ENCODE measurements around the gene EPB41L2. TPM values are rescaled to one million over a fixed set of nuclear protein-coding genes. Genes with fewer than 3 reads are reported as not detected.

The EPB41L2 gene
- total RNA-seq, 6 donors from 2014 or later = 68.7 to 201 (median 98.2) TPM

DNA sequence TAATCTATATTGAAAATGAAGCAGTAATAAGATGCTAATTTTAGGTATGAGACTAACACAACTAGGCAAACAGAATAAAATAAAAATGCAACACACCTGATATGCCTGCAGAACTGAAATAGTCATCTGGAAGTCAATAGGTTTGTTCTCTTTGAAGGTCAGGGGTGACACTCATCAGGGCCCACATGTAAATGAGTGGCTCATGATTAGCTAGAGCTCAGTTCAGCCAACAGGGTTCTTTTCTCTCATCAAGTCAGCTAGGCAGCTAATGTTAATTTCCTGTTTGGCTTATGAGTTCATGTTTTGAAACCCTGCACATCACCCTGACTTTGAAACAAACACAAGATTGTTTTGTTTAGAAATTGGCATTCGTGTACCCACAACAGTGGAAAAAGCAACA, 212.0 kb downstream of the EPB41L2 start:
- TF ChIP-seq EP300 (IDR thresholded peaks at IDR 0.05) (no peak), POLR2AphosphoS5 (IDR thresholded peaks at IDR 0.05) (no peak), POLR2A (IDR thresholded peaks at IDR 0.05) (no peak)
- TF ChIP-seq, protein P1, sequence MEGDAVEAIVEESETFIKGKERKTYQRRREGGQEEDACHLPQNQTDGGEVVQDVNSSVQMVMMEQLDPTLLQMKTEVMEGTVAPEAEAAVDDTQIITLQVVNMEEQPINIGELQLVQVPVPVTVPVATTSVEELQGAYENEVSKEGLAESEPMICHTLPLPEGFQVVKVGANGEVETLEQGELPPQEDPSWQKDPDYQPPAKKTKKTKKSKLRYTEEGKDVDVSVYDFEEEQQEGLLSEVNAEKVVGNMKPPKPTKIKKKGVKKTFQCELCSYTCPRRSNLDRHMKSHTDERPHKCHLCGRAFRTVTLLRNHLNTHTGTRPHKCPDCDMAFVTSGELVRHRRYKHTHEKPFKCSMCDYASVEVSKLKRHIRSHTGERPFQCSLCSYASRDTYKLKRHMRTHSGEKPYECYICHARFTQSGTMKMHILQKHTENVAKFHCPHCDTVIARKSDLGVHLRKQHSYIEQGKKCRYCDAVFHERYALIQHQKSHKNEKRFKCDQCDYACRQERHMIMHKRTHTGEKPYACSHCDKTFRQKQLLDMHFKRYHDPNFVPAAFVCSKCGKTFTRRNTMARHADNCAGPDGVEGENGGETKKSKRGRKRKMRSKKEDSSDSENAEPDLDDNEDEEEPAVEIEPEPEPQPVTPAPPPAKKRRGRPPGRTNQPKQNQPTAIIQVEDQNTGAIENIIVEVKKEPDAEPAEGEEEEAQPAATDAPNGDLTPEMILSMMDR (IDR thresholded peaks at IDR 0.05) = no peak
- Histone ChIP-seq H3K4me3 (no peak overlapping the region), H3K27me3 (no peaks in the 10 kb centered on the region), H3K9me3 (no peaks in the 10 kb centered on the region), H3K36me3 (peaks cover 0 to 2% (median 0%) of the 10 kb centered on the region in 4 donors), H3K4me1 (peaks cover 0 to 5% (median 2%) of the 10 kb centered on the region in 4 donors), H3K27ac (no peak overlapping the region)
- no peak for ATAC-seq (ENCODE audit: low FRiP score in 2 of 2)
- WGBS, 2 donors = 46 to 60% methylated on average over 1 of the region's 1 CpG
- no peak for DNase-seq

DNA sequence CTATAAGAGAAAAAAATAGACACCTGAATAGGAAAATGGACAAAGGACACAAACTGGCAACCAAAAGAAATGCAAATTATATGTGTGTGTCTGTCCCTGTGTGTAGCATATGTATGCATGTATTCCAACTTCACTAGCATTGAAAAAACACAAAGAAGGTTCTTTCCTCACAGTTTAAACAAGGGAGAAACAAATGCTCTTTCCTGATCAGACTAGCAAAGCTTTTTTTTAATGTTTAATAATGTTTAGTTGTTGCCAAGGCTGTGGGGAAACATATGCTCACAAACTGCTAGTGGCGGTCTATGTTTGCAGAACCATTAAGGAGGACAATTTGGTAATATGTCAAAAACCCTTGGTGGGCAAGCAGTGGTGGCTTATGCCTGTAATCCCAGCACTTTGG, 213.5 kb downstream of the EPB41L2 start:
- WGBS, 2 donors = 79 to 90% methylated on average over 1 of the region's 1 CpG
- DNase-seq (no peak), ATAC-seq (ENCODE audit: low FRiP score in 2 of 2) (no peak)

DNA sequence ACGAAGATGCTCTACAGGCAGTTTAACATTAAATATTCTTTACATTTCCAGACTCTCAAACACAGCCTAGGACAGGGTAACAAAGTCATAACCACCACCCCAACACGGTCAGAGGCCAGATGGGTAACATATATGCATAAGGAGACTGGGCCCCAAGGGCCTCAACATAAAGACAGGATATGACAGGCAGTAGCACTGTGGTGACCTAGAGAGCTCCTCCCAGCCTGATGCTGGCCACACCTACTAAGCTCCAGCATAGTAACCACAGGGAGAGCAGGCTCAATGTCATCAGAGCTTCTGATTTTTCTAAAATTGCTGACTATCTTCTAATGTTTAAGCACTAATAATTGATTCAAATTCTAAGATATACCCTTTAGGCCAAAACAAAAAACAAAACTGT, 214.1 kb downstream of the EPB41L2 start:
- Histone ChIP-seq H3K36me3 (peaks cover 0 to 2% (median 0%) of the 10 kb centered on the region in 4 donors), H3K4me1 (peaks cover 0 to 5% (median 2%) of the 10 kb centered on the region in 4 donors), H3K27ac (no peak overlapping the region), H3K27me3 (no peaks in the 10 kb centered on the region), H3K9me3 (no peaks in the 10 kb centered on the region), H3K4me3 (no peak overlapping the region)
- ATAC-seq (ENCODE audit: low FRiP score in 2 of 2) (no peak), DNase-seq (no peak)
- 87 to 97% methylated on average over 2 of the region's 2 CpGs for WGBS, 2 donors
- TF ChIP-seq, protein P1 (IDR thresholded peaks at IDR 0.05) = no peak
- no peak for TF ChIP-seq POLR2AphosphoS5 (IDR thresholded peaks at IDR 0.05)
- no peak for TF ChIP-seq EP300 (IDR thresholded peaks at IDR 0.05)
- TF ChIP-seq POLR2A (IDR thresholded peaks at IDR 0.05) = no peak

More for the DNA sequence above, 213.5 kb downstream of the EPB41L2 start:
- Histone ChIP-seq H3K27ac (no peak overlapping the region), H3K4me1 (peaks cover 0 to 5% (median 2%) of the 10 kb centered on the region in 4 donors), H3K9me3 (no peaks in the 10 kb centered on the region), H3K36me3 (peaks cover 0 to 2% (median 0%) of the 10 kb centered on the region in 4 donors), H3K4me3 (no peak overlapping the region), H3K27me3 (no peaks in the 10 kb centered on the region)
- TF ChIP-seq, protein P1 (IDR thresholded peaks at IDR 0.05) = no peak
- TF ChIP-seq EP300 (IDR thresholded peaks at IDR 0.05) (no peak), POLR2A (IDR thresholded peaks at IDR 0.05) (no peak), POLR2AphosphoS5 (IDR thresholded peaks at IDR 0.05) (no peak)

DNA sequence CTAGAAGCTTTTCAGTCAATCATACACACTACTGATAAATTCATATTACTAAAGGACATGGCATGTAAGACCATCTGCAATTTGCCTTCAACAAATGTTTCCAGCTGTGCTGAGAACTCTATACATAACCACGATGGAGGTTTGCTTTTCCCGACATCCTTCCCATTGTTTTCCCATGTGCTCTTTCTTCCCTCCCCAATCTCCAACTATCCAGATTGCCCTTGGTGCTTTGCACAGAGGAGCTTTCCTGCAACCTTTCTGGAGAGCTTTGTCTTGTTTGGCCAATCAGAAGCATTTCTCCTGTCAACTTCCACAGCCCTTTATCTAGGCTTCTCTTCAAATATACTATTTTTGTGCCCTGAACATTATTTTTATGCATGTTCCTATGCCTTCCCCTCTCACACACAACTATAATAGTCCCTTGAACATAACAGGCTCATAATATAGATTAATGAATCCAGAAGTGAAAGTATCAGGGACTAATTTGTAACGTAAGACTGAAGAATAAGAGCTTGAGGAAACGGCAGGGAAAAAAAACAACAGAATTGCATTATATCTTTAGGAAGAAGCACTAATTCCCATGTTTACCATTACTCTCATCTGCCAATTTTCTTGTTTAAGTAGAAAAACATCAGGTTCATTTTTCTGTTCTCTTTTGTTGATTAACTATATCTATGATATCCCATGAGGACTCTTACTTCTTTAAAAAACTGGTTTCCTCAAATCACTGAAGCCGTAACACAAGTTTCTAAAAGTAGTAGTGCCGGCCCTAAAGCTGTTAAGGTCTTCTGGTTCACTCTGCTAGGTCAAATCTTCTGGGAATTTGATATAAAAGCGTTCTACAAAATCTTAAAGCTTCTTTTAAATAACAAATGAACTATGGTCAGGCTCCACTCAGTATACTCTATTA, 215.8 kb downstream of the EPB41L2 start:
- no peak for DNase-seq
- peaks cover 0 to 5% (median 2%) of the 10 kb centered on the region in 4 donors for H3K4me1 ChIP-seq
- no peaks in the 10 kb centered on the region for H3K9me3 ChIP-seq
- no peak for ATAC-seq (ENCODE audit: low FRiP score in 2 of 2)
- no peaks in the 10 kb centered on the region for H3K36me3 ChIP-seq
- no peaks in the 10 kb centered on the region for H3K27me3 ChIP-seq
- no peak overlapping the region for H3K4me3 ChIP-seq
- H3K27ac ChIP-seq = peak overlapping the region in 2 of 4 donors; percentile 14 to 23
- TF ChIP-seq POLR2AphosphoS5 (IDR thresholded peaks at IDR 0.05) (no peak), EP300 (IDR thresholded peaks at IDR 0.05) (no peak), POLR2A (IDR thresholded peaks at IDR 0.05) (no peak)
- TF ChIP-seq, protein P1 (IDR thresholded peaks at IDR 0.05) = no peak
- 74% methylated on average over 7 of the region's 7 CpGs for WGBS, 2 donors

Data from upper lobe of left lung (tissue), 6 donors.